K562 (cell line): ENCODE data around the gene CST6. TPM values are rescaled to one million over a fixed set of nuclear protein-coding genes. Genes with fewer than 3 reads are reported as not detected.

Experiments used
- ATAC-seq: fragments of 200-7000 bp; cut with Tn5 transposase; 3 replicates; pipeline ENCODE4 v1.9.1; 2020; ENCODE audit warnings: moderate library complexity
- BruUV-seq: library from RNA; stranded (reverse); fragments of 400-500 nt; replicated peaks from 2 replicates; lab custom pipeline; 2021; lab: Mats Ljungman, UMichigan
- CTCF ChIA-PET: fragments of 300-600 bp; formaldehyde crosslinking; extraction: SDS; loops from one replicate; lab custom pipeline; 2021; ENCODE audit warnings: low intra/inter-chr PET ratio; lab: Yijun Ruan, JAX
- POLR2A ChIA-PET: fragments of 300-600, 350-650 bp; sonication (Branson Sonifier 250); formaldehyde crosslinking; extraction: SDS; loops from one replicate; lab custom pipeline; 2021; ENCODE audit warnings: antibody characterized with exemption, inconsistent platforms; lab: Yijun Ruan, JAX
- DNase-seq, 4 experiments: peaks; one replicate each; pipeline versions ENCODE4 v3.0.0 to v3.0.0-alpha.2; 2011 to 2018; ENCODE audit warnings: low spot score in 3 of 4, mixed read lengths in 3 of 4; ENCODE audit errors: extremely low read depth in 1 of 4
- FAIRE-seq: peaks from 2 replicates; lab custom pipeline; 2011; peaks lifted over from hg19 to GRCh38; lab: Jason Lieb, UNC
- H2AFZ ChIP-seq: 2 replicates; pipeline ENCODE4 v1.6.0; 2011; ENCODE audit warnings: low read depth, low read length, control low read depth, inconsistent platforms
- H3K27ac ChIP-seq: fragments of 200-600 bp; 3 replicates; pipeline ENCODE4 v1.8.0; 2011; ENCODE audit warnings: low read depth, mild to moderate bottlenecking, control low read depth, inconsistent platforms, low read length, moderate library complexity, mixed read lengths; ENCODE audit errors: extremely low read depth
- H3K27me3 ChIP-seq, 2 experiments: fragments of 300-600 bp in 1 of 2; 2 replicates in 1 of 2; 3 replicates in 1 of 2; pipeline versions ENCODE4 v1.6.0 to v1.8.0; 2011; ENCODE audit warnings: inconsistent platforms in 2 of 2, low read length in 2 of 2, mild to moderate bottlenecking in 1 of 2, mixed read lengths in 1 of 2, moderate library complexity in 1 of 2; ENCODE audit not compliant: control insufficient read depth in 2 of 2, insufficient read depth in 2 of 2
- H3K36me3 ChIP-seq: fragments of 300-600 bp; 3 replicates; pipeline ENCODE4 v1.8.0; 2011; ENCODE audit warnings: mild to moderate bottlenecking, low read length, inconsistent platforms; ENCODE audit not compliant: control insufficient read depth, insufficient read depth
- H3K4me1 ChIP-seq, 2 experiments: fragments of 200-600 bp in 1 of 2; replicated peaks in 1 of 2; 2 replicates in 1 of 2; 3 replicates in 1 of 2; pipeline versions ENCODE4 v1.5.1 to v1.8.0; 2011; ENCODE audit warnings: inconsistent platforms in 2 of 2, low read length in 2 of 2, mild to moderate bottlenecking in 1 of 2, mixed read lengths in 1 of 2, moderate library complexity in 1 of 2; ENCODE audit not compliant: control insufficient read depth in 2 of 2, insufficient read depth in 2 of 2
- H3K4me2 ChIP-seq: 2 replicates; pipeline ENCODE4 v1.6.1; 2011; ENCODE audit warnings: low read length, control low read depth, inconsistent platforms, mixed read lengths; ENCODE audit not compliant: insufficient read depth
- H3K4me3 ChIP-seq: fragments of 200-600 bp; sonication (generic), shearing (Covaris generic); 2 replicates; pipeline ENCODE4 v1.5.1; 2016; ENCODE audit warnings: control low read depth, inconsistent platforms
- H3K79me2 ChIP-seq: fragments of 200-600 bp; 3 replicates; pipeline ENCODE4 v1.8.0; 2011; ENCODE audit warnings: low read length, inconsistent platforms; ENCODE audit not compliant: control insufficient read depth, insufficient read depth
- H3K9ac ChIP-seq, 2 experiments: 2 replicates each; pipeline versions ENCODE4 v1.6.0 to v1.6.1; 2011; ENCODE audit warnings: low read depth in 2 of 2, low read length in 2 of 2, control low read depth in 1 of 2, inconsistent platforms in 1 of 2, mild to moderate bottlenecking in 1 of 2, mixed read lengths in 1 of 2; ENCODE audit not compliant: insufficient read depth in 1 of 2
- H3K9me1 ChIP-seq: one replicate; pipeline ENCODE4 v1.6.0; 2011; ENCODE audit warnings: inconsistent platforms, mild to moderate bottlenecking, low read length, moderate library complexity; ENCODE audit not compliant: control insufficient read depth, insufficient read depth
- H3K9me3 ChIP-seq: replicated peaks from 2 replicates; pipeline ENCODE4 v1.5.1; 2011; ENCODE audit warnings: low read depth, low read length, inconsistent platforms; ENCODE audit not compliant: control insufficient read depth, insufficient read depth
- H4K20me1 ChIP-seq: replicated peaks from 2 replicates; pipeline ENCODE4 v1.6.1; 2011; ENCODE audit warnings: low read length, inconsistent platforms, mixed read lengths; ENCODE audit not compliant: control insufficient read depth, insufficient read depth
- CGGBP1 ChIP-seq: fragments of 250-450 bp; sonication (Bioruptor Pico); IDR thresholded peaks from 2 replicates; pipeline ENCODE4 v1.9.0; 2021; ENCODE audit warnings: mild to moderate bottlenecking
- DLX4 ChIP-seq: fragments of 250-450 bp; sonication (Bioruptor Pico); IDR thresholded peaks from 2 replicates; pipeline ENCODE4 v1.6.1; 2021; ENCODE audit warnings: mild to moderate bottlenecking
- HNRNPLL ChIP-seq: fragments of 200-400 bp; formaldehyde crosslinking; IDR thresholded peaks from 2 replicates; pipeline ENCODE4 v1.6.1; 2017; ENCODE audit warnings: low read length, low read depth, mild to moderate bottlenecking; ENCODE audit not compliant: poor library complexity, severe bottlenecking
- ILF3 ChIP-seq: fragments of 450-650 bp; IDR thresholded peaks from 2 replicates; pipeline ENCODE4 v1.6.1; 2018; ENCODE audit warnings: antibody characterized with exemption, mild to moderate bottlenecking, moderate library complexity, borderline replicate concordance
- NR2C1 ChIP-seq, 2 experiments: fragments of 450-650 bp; IDR thresholded peaks; 2 replicates each; pipeline ENCODE4 v1.6.1; 2017; ENCODE audit warnings: mild to moderate bottlenecking in 2 of 2, antibody characterized with exemption in 1 of 2, inconsistent platforms in 1 of 2, missing compliant biosample characterization in 1 of 2, missing genetic modification characterization in 1 of 2
- POLR2H ChIP-seq: IDR thresholded peaks from 2 replicates; pipeline ENCODE4 v1.6.1; 2016; ENCODE audit warnings: missing genetic modification characterization, low read depth, mild to moderate bottlenecking, control low read depth, missing compliant biosample characterization, moderate library complexity
- ZBTB34 ChIP-seq: fragments of 250-450 bp; sonication (Bioruptor Pico); IDR thresholded peaks from 2 replicates; pipeline ENCODE4 v1.8.0; 2021; ENCODE audit warnings: mild to moderate bottlenecking, moderate library complexity
- WGBS: fragments of 100-300 bp; shearing (Covaris generic); methylation state at CpG from one replicate; pipeline ENCODE4 v1.1.6; 2016; ENCODE audit warnings: low coverage, mixed read lengths; ENCODE audit not compliant: insufficient coverage; ENCODE audit errors: missing lambda C conversion rate; 5-methylcytosine and 5-hydroxymethylcytosine counted together
- in situ Hi-C: fragments of 300-500 bp; cut with MboI; formaldehyde crosslinking; loops from 4 replicates; pipeline ENCODE4 v1.15.0; 2018; ENCODE audit warnings: inconsistent platforms, mixed read lengths
- intact Hi-C: fragments of 100-400 bp; cut with micrococcal nuclease; formaldehyde crosslinking; loops from 2 replicates; pipeline ENCODE4 v1.14.2; 2022
- polyA plus RNA-seq, 8 experiments: library from polyadenylated mRNA; depleted of rRNA in 4 of 8; stranded (reverse) in 5 of 8; unstranded in 3 of 8; fragments of >200 nt; fragmentation: Nextera tagmentation in 2 of 8; fragmentation: Illumina TruSeq in 1 of 8; extraction: Ambion mirVana in 2 of 8; extraction: Trizol in 1 of 8; gene quantifications; 2 replicates each; pipeline versions ENCODE4 v1.2.1 to v1.2.3, GENCODE V29; 2011 to 2014; ENCODE audit warnings: inconsistent platforms in 1 of 8, missing spikeins in 1 of 8
- total RNA-seq, 7 experiments: library from RNA; depleted of rRNA in 6 of 7; stranded (reverse); fragments of >200 nt in 6 of 7; fragmentation: Illumina TruSeq in 2 of 7; extraction: Trizol in 2 of 7; gene quantifications; 2 replicates each; pipeline versions ENCODE4 v1.2.1 to v1.2.3, GENCODE V29; 2011 to 2021; ENCODE audit warnings: low replicate concordance in 1 of 7

Gene CST6
- total and polyA plus RNA-seq, 9 of the 15 experiments (the other 6 are each of a cell fraction or from before 2014, with no cell fraction given): not detected

GRCh38 chr11:66050581-66051231 is 38.9 kb downstream of the CST6 start:
- ATAC-seq (no peak), FAIRE-seq (no peak), DNase-seq (peak in 1 of 4 experiments; percentile 31)
- in situ Hi-C loops: no loop called here
- intact Hi-C loops: no loop called here
- 73% methylated on average over 2 of the region's 5 CpGs for WGBS
- Histone ChIP-seq H3K9ac (peak overlapping the region; percentile 98; a peak in 3 of 4 replicates), H3K27me3 (no peaks in the 10 kb centered on the region), H3K27ac (peak overlapping the region; percentile 85; the same call in 2 of the 3 replicates), H3K4me1 (peaks cover 16 to 33% of the 10 kb centered on the region in 2 experiments), H3K4me3 (peak overlapping the region; percentile 89), H3K9me1 (no peaks in the 10 kb centered on the region), H3K36me3 (peaks cover 30% of the 10 kb centered on the region), H2AFZ (peak overlapping the region; percentile 87), H4K20me1 (no peaks in the 10 kb centered on the region), H3K4me2 (peak overlapping the region; percentile 93), H3K9me3 (no peaks in the 10 kb centered on the region), H3K79me2 (peaks cover 31% of the 10 kb centered on the region)
- CTCF ChIA-PET: no interaction called here
- no TSS peak for BruUV-seq
- TF ChIP-seq HNRNPLL (no peak), DLX4 (CRISPR knock-in tag) (no peak), ZBTB34 (CRISPR knock-in tag) (no peak), CGGBP1 (CRISPR knock-in tag) (no peak), POLR2H (tag) (no peak), NR2C1 (IDR thresholded peaks at IDR 0.05) (no peak), NR2C1 (tag; IDR thresholded peaks at IDR 0.05) (0 out of 2 replicates have a peak, but pooled peaks have one; percentile 15), ILF3 (no peak)
- POLR2A ChIA-PET: interaction anchor here (1.2 to 4.8 kb wide), 6 partner anchors 9 to 192 kb away, joined by 3 to 32 read pairs (median 4); partner anchors contain the start of gene MUS81
